ENCODE results near the gene G6PC3.

DNA sequence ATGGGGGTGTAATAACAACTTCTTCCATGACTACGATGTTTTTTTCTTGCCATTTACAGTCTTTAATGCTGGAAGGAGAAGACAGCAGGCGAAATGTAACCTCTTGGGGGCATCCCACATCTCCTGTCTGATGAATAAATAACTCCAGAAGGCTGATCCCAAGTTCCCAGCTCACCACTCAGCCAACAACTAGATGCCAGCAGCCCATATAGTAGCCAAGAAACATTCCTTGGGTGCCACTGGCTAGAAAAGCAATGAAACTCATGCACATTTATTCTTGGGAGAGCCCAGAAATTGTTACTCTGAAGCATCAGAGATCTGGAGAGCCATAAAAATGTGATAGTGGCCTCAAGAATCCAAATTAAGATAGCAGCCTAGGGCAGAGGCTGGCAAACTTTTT lies 33.1 kb upstream of the G6PC3 start:
- TF ChIP-seq, protein P1, sequence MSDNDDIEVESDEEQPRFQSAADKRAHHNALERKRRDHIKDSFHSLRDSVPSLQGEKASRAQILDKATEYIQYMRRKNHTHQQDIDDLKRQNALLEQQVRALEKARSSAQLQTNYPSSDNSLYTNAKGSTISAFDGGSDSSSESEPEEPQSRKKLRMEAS (IDR thresholded peaks at IDR 0.05) = no peak
- TF ChIP-seq RAD21 (IDR thresholded peaks at IDR 0.05; ENCODE audit: low read depth) = no peak
- no peak for TF ChIP-seq EP300 (IDR thresholded peaks at IDR 0.05; ENCODE audit: borderline replicate concordance)
- no peak for TF ChIP-seq NFIC (IDR thresholded peaks at IDR 0.05)
- TF ChIP-seq TAF1 (IDR thresholded peaks at IDR 0.05; ENCODE audit: low read depth) = no peak
- TF ChIP-seq ZBTB7A (IDR thresholded peaks at IDR 0.05; ENCODE audit: low read depth) = no peak
- no peak for TF ChIP-seq EGR1 (IDR thresholded peaks at IDR 0.05)
